ENCODE results near the gene RELB.

Gene RELB

DNA sequence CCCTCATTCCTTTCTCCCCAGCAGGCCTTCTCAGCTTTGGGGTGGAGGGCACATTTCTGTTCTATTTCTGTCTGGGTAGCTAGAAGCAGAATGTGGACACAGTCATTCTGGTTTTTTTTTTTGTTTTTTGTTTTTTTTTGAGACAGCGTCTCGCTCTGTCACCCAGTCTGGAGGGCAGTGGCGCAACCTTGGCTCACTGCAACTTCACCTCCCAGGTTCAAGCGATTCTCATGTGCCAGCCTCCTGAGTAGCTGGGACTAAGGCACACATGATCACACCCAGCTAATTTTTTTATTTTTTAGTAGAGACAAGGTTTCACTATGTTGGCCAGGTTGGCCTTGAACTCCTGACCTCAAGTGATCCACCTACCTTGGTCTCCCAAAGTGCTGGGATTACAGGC lies 25.8 kb upstream of the RELB start:
- Histone ChIP-seq H3K4me3 (ENCODE audit: low read depth in 1 of 2, low read length in 2 of 2) (no peak overlapping the region), H3K27me3 (ENCODE audit: insufficient read depth, low read length, poor library complexity) (no peaks in the 10 kb centered on the region), H3K9ac (ENCODE audit: low read depth, low read length) (no peak overlapping the region), H3K4me2 (ENCODE audit: insufficient read depth, low read length) (no peak overlapping the region), H4K20me1 (ENCODE audit: insufficient read depth, low read length) (peaks cover 6% of the 10 kb centered on the region; the same call in 1 of the 2 replicates), H3K9me3 (ENCODE audit: insufficient read depth, low read length, severe bottlenecking) (no peaks in the 10 kb centered on the region), H3K4me1 (ENCODE audit: insufficient read depth, low read length) (no peaks in the 10 kb centered on the region), H2AFZ (ENCODE audit: low read depth, low read length) (no peak overlapping the region), H3K27ac (ENCODE audit: low read length) (no peak overlapping the region), H3K36me3 (ENCODE audit: insufficient read depth, low read length) (peaks cover 73% of the 10 kb centered on the region), H3K79me2 (ENCODE audit: insufficient read depth, low read length) (no peaks in the 10 kb centered on the region)
- ATAC-seq (ENCODE audit: insufficient read depth, low read depth) = no peak
- no peak for DNase-seq
- TF ChIP-seq, protein P1, sequence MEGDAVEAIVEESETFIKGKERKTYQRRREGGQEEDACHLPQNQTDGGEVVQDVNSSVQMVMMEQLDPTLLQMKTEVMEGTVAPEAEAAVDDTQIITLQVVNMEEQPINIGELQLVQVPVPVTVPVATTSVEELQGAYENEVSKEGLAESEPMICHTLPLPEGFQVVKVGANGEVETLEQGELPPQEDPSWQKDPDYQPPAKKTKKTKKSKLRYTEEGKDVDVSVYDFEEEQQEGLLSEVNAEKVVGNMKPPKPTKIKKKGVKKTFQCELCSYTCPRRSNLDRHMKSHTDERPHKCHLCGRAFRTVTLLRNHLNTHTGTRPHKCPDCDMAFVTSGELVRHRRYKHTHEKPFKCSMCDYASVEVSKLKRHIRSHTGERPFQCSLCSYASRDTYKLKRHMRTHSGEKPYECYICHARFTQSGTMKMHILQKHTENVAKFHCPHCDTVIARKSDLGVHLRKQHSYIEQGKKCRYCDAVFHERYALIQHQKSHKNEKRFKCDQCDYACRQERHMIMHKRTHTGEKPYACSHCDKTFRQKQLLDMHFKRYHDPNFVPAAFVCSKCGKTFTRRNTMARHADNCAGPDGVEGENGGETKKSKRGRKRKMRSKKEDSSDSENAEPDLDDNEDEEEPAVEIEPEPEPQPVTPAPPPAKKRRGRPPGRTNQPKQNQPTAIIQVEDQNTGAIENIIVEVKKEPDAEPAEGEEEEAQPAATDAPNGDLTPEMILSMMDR (IDR thresholded peaks at IDR 0.05; ENCODE audit: borderline replicate concordance, extremely low read depth, low read length, poor library complexity, severe bottlenecking) = no peak
- TF ChIP-seq EZH2 (IDR thresholded peaks at IDR 0.05; ENCODE audit: borderline replicate concordance, low read depth, low read length, severe bottlenecking) = no peak

DNA sequence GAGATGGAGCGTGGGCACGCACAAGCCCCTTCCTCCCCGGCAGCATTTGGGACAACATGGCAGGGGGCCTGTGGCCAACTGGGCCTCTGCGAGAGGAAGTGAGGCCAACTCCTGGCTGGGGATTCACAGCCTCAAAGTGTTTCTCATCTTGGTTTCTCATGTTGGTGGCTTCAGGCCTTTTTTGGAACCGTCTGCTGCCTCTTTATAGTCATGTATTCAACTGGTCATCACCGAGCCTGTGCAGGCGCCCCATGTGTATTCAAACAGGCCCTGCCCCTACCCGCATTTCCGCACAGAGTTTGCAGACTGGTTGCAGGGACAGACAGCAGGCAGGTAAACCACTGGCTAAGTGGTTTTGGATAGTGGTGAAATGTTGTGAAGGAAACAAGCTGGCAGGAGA lies 17.3 kb upstream of the RELB start:
- H3K4me3 ChIP-seq (ENCODE audit: low read depth in 1 of 2, low read length in 2 of 2) = no peak overlapping the region
- H2AFZ ChIP-seq (ENCODE audit: low read depth, low read length) = no peak overlapping the region
- no peak overlapping the region for H3K27ac ChIP-seq (ENCODE audit: low read length)
- no peaks in the 10 kb centered on the region for H3K9me3 ChIP-seq (ENCODE audit: insufficient read depth, low read length, severe bottlenecking)
- H4K20me1 ChIP-seq (ENCODE audit: insufficient read depth, low read length) = peaks cover 5% of the 10 kb centered on the region; the same call in 1 of the 2 replicates
- H3K9ac ChIP-seq (ENCODE audit: low read depth, low read length) = no peak overlapping the region
- no peaks in the 10 kb centered on the region for H3K27me3 ChIP-seq (ENCODE audit: insufficient read depth, low read length, poor library complexity)
- peaks cover 73% of the 10 kb centered on the region for H3K36me3 ChIP-seq (ENCODE audit: insufficient read depth, low read length)
- TF ChIP-seq EZH2 (IDR thresholded peaks at IDR 0.05; ENCODE audit: borderline replicate concordance, low read depth, low read length, severe bottlenecking) = no peak
- TF ChIP-seq, protein P1 (IDR thresholded peaks at IDR 0.05; ENCODE audit: borderline replicate concordance, extremely low read depth, low read length, poor library complexity, severe bottlenecking) = no peak
- no peaks in the 10 kb centered on the region for H3K79me2 ChIP-seq (ENCODE audit: insufficient read depth, low read length)
- no peaks in the 10 kb centered on the region for H3K4me1 ChIP-seq (ENCODE audit: insufficient read depth, low read length)
- ATAC-seq (ENCODE audit: insufficient read depth, low read depth) (no peak), DNase-seq (no peak)
- H3K4me2 ChIP-seq (ENCODE audit: insufficient read depth, low read length) = no peak overlapping the region

DNA sequence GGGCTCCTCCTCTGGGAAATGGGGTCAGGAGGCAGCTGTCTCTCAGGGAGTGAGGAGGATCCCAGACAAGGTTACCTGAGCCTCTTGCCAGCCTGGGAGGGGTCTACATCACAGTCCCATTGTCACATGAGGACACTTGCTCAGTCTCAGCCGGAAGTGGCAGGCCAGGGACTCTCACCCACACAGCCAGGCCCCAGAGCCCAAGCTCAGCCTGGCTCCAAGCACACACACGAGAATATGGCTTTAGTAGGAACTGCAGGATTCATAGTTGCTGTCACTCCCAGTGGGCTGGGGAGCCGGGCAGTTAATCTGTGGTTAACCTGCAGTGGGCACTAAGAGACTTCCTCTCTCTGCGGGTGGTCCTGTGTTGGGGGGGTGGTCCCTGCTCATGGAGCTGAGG lies 15.8 kb upstream of the RELB start:
- no peak for ATAC-seq (ENCODE audit: insufficient read depth, low read depth)

More for the DNA sequence above, 15.8 kb upstream of the RELB start:
- Histone ChIP-seq H3K9ac (ENCODE audit: low read depth, low read length) (no peak overlapping the region), H3K4me2 (ENCODE audit: insufficient read depth, low read length) (no peak overlapping the region), H4K20me1 (ENCODE audit: insufficient read depth, low read length) (peaks cover 5% of the 10 kb centered on the region; the same call in 1 of the 2 replicates), H3K4me1 (ENCODE audit: insufficient read depth, low read length) (no peaks in the 10 kb centered on the region), H3K27ac (ENCODE audit: low read length) (no peak overlapping the region), H2AFZ (ENCODE audit: low read depth, low read length) (no peak overlapping the region), H3K9me3 (ENCODE audit: insufficient read depth, low read length, severe bottlenecking) (no peaks in the 10 kb centered on the region), H3K27me3 (ENCODE audit: insufficient read depth, low read length, poor library complexity) (no peaks in the 10 kb centered on the region), H3K4me3 (ENCODE audit: low read depth in 1 of 2, low read length in 2 of 2) (no peak overlapping the region), H3K36me3 (ENCODE audit: insufficient read depth, low read length) (peaks cover 76% of the 10 kb centered on the region), H3K79me2 (ENCODE audit: insufficient read depth, low read length) (no peaks in the 10 kb centered on the region)
- DNase-seq = no peak
- TF ChIP-seq EZH2 (IDR thresholded peaks at IDR 0.05; ENCODE audit: borderline replicate concordance, low read depth, low read length, severe bottlenecking) = no peak
- TF ChIP-seq, protein P1 (IDR thresholded peaks at IDR 0.05; ENCODE audit: borderline replicate concordance, extremely low read depth, low read length, poor library complexity, severe bottlenecking) = no peak
